Smooth muscle cell of the coronary artery (primary cell): ENCODE results near the gene POU4F1. TPM values are rescaled to one million over a fixed set of nuclear protein-coding genes. Genes with fewer than 3 reads are reported as not detected.

ENCODE experiments used
- total RNA-seq: library from RNA; depleted of rRNA; stranded (reverse); fragments of >200 nt; gene quantifications from 2 replicates; pipeline ENCODE4 v1.2.3, GENCODE V29; 2014; ENCODE audit warnings: low replicate concordance

Gene POU4F1
- not detected in 2 replicates for total RNA-seq

GRCh38 chr13:78603240-78603957 is at the start of gene POU4F1:
Gene POU4F1, minus strand, starts transcription at chr13:78603552. Its CDS starts 226 bp downstream, at chr13:78603326.

Other genes with a start within 250 kb of the POU4F1 start
- gene OBI1, start 55.6 kb upstream of the POU4F1 start, total RNA-seq = 7.8 and 11.4 TPM in 2 replicates